Body of pancreas (tissue), 4 donors: ENCODE results near the gene TSSK2.

Source experiments
- CTCF ChIP-seq, 7 experiments: fragments of 450-650 bp in 4 of 7; fragments of 200-600 bp in 3 of 7; sonication (generic) in 3 of 7; IDR thresholded peaks; one replicate each; pipeline ENCODE4 v1.5.1; 2016 to 2019; ENCODE audit warnings: antibody characterized with exemption in 7 of 7
- POLR2A ChIP-seq, 3 donors: fragments of 450-650 bp; IDR thresholded peaks; one replicate each; pipeline ENCODE4 v1.6.1; 2016; ENCODE audit warnings: antibody characterized with exemption in 3 of 3, mild to moderate bottlenecking in 2 of 3

- TF ChIP-seq POLR2A (IDR thresholded peaks at IDR 0.05) (no peak), CTCF (IDR thresholded peaks at IDR 0.05) (no peak)
These were observed 7.2 kb upstream of the TSSK2 start for GRCh38 chr22:19123936-19124335.
